ENCODE results near the gene KCNJ9.

GRCh38 chr1:160125746-160126145, 44.4 kb downstream of the KCNJ9 start:
- TF ChIP-seq CTCF (IDR thresholded peaks at IDR 0.05), result no peak
- no peak for TF ChIP-seq POLR2A (IDR thresholded peaks at IDR 0.05)
